NCI-H146 treated with DMSO at 0.1 percent for 48 hours (cell line): ENCODE measurements around the gene OR1E2.
"Not testable (repeated sequence)": the region's sequence is repeated elsewhere in the genome, so short reads cannot be mapped to it uniquely, and the experiment has no call there.

Experiments used
- DNase-seq: peaks from one replicate; lab custom pipeline; 2025; ENCODE audit not compliant: unreplicated experiment; lab: John Stamatoyannopoulos, UW

The OR1E2 gene

DNA sequence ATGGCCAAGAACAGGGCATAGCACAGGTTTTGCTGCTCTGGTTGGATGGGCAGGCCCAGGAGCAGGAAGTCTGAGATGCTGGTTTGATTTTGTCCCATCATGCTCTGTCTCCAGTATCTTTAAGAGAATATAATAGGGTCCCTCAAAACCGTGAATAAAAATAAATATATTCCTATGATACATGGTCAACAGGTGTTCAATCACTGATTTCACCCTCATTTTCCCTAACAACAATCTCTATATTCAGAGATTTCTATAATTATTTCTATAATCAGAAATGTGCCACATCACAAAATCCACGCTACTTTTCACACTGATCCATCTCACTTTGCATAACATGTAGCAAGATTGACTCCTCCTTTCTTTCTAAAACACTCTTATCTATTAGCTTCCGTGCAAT, at the start of gene OR1E2:
OR1E2 (minus strand) TSS at position 101 of the 400 bp plus-strand sequence; CDS start at position 101, 0 bp downstream.
- DNase-seq = no peak

GRCh38 chr17:3482852-3483251, 49.2 kb upstream of the OR1E2 start:
- DNase-seq = no peak

DNA sequence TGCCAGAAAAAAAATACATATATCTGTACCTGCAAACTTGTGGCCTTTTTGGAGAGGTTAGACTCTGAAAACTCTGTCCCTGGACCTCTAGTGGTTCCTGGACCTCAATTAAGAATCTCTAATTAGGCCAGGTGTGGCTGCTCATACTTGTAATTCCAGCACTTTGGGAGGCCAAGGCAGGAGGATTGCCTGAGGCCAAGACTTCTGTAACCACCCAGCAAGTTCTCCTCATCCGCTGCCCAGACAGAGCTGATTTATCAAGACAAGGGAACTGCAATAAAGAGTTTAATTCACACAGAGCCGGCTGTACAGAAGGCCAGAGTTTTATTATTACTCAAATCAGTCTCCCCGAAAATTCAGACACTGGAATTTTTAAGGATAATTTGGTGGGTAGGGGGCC, 46.3 kb upstream of the OR1E2 start:
- no peak for DNase-seq

- DNase-seq = no peak
Observed at GRCh38 chr17:3475812-3476610, 42.4 kb upstream of the OR1E2 start, which contains the start of gene ASPA. TSS of gene ASPA (plus strand) at chr17:3475997. CDS start at chr17:3476160, 163 bp downstream.

GRCh38 chr17:3475251-3475685, 41.6 kb upstream of the OR1E2 start:
- no peak for DNase-seq

- DNase-seq = no peak
Observed at GRCh38 chr17:3474212-3474611, 40.6 kb upstream of the OR1E2 start.

- DNase-seq = no peak
Observed at GRCh38 chr17:3472137-3472536, 38.5 kb upstream of the OR1E2 start.

GRCh38 chr17:3471599-3471998, 38.0 kb upstream of the OR1E2 start, which contains the start of gene SPATA22:
TSS of gene SPATA22 (minus strand) at chr17:3471819. CDS start at chr17:3469325, 2,494 bp downstream.
- DNase-seq = no peak

DNA sequence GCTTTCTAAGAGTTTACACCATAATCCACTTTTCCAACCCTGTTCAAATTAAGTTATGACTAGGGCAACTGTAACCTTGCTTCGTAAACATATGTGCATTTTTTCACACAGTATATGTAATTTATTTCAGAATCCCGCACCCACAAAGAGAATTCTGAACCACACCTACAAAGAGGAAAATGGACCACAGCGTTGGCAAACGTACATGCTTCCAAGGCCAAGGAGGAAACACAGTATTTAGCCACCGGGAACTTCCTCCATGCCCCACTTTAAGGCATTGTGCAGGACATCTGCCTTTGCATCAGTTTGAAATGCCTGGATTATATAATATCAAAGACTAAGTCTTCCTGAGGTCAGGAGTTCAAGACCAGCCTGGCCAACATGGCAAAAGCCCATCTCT, 35.9 kb upstream of the OR1E2 start:
- no peak for DNase-seq

GRCh38 chr17:3466355-3466754, 32.7 kb upstream of the OR1E2 start:
- not testable (repeated sequence) for DNase-seq

DNA sequence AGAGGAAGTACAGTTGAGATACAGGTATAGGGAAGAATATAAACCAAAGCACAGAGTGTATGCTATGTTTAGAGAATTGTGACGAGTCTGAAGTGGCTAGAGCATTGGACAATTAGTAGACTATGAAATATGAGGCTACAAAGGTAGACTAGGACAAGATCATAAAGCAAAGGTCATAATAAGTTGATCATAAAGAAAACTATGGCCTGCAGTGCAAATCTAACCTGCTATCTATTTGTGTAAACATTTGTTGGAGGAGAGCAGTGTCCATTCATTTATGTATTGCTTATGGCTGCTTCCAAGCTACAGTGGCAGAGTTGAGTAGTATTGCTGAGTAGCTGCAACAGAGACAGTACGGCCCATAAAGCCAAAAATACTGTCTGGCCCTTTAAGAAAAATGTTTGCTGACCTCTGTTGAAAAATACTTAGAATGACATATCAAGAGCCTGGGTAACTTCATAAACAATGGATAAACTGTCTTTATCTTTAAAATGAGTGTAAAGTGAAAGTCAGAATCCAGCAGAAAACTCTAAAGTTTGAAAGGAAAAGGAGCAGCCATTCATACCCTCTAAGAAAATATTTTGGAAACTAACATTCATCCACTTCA, 14.5 kb upstream of the OR1E2 start:
- no peak for DNase-seq

DNA sequence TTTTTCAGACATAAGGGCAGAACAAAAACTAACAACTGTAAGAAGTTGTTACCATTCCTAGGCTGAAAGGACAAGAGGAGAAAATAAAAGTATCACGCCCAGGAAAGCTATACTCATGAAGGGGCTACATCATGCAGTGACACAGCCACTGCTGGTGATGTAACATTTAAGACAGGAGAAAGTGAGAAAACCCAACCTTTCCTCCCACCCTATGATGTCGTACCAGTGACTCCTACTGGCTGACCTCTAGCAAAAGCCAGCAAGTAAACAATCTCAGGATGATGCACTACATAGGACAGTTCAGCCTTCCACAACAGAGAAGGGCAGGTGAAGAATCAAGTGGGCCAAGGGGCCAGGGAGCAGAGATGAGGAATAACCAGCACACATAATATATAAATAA, 14.0 kb upstream of the OR1E2 start:
- DNase-seq = no peak

- DNase-seq = no peak
Observed at GRCh38 chr17:3440451-3440850, 6.8 kb upstream of the OR1E2 start.

GRCh38 chr17:3438368-3438767, 4.7 kb upstream of the OR1E2 start:
- no peak for DNase-seq

DNA sequence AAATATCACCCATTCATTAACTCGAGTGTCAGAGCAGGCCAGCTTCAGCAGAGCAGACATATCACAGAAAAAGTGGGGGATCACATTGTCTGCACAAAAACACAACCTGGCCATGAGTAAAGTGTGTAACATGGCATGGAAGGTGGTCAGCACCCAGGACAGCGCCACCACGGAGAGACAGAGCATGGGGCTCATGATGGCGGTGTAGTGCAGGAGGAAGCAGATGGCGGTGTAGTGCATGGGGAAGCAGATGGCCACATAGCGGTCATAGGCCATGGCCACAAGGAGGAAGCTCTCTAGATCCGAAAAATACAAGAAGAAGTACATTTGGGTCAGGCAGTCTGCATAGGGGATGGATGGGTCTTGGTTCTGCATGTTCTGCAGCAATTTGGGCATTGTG, 426 bp downstream of the OR1E2 start:
- not testable (repeated sequence) for DNase-seq

- DNase-seq = no peak
Observed at GRCh38 chr17:3418222-3418621, 15.4 kb downstream of the OR1E2 start.

DNA sequence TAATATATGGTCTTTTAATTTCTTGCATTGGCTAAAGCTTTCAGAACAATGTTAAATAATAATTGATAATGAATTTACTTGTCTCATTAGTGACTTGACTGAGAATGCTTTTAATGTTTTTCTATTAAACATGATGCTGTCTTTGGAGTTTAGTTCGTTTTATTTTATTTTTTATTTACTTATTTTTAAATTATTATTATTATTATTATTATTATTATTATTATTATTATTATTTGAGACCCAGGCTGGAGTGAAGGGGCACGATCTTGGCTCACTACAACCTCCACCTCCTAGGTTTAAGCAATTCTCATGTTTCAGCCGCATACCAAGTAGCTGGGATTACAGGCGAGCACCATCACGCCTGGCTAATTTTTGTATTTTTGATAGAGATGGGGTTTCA, 18.0 kb downstream of the OR1E2 start:
- no peak for DNase-seq

DNA sequence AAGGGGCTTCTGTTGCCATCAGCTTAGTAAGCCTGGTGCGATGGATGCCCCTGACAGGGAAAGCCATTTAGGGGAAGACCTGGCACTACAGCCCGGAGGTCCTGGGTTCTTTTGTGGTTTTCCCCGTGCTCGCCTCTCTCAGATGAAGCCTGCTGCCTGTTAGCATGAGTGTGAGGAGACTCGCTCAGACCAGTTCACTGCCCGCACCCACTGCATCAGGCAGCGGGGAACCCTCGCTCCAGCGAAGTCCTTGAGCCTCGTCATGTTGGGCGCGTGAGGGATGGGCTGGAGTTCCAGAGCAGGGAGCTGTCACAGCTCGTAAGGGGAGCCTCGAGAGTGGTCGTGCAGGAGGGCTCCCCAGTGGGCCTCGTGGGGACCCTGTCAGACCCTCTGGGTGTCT, 21.4 kb downstream of the OR1E2 start:
- DNase-seq = not testable (repeated sequence)

GRCh38 chr17:3411070-3411469, 22.6 kb downstream of the OR1E2 start, which contains the start of gene OR3A3:
TSS of gene OR3A3 (plus strand) at chr17:3411370.
- DNase-seq = no peak

- DNase-seq = not testable (repeated sequence)
Observed at GRCh38 chr17:3403856-3404255, 29.8 kb downstream of the OR1E2 start.

- DNase-seq = no peak
Observed at GRCh38 chr17:3401786-3402185, 31.9 kb downstream of the OR1E2 start.

GRCh38 chr17:3400055-3400454, 33.6 kb downstream of the OR1E2 start:
- no peak for DNase-seq
